GM19035 (cell line): ENCODE data around the gene DAP3.
"Not testable (repeated sequence)": the region's sequence is repeated elsewhere in the genome, so short reads cannot be mapped to it uniquely, and the experiment has no call there.

ENCODE experiments used
- ATAC-seq: cut with Tn5 transposase; IDR thresholded peaks from one replicate; pipeline ENCODE4 v1.9.1; 2021; ENCODE audit not compliant: unreplicated experiment

DAP3 gene

GRCh38 chr1:155680531-155680930 lies 8.4 kb upstream of the DAP3 start:
- ATAC-seq, result no peak

DNA sequence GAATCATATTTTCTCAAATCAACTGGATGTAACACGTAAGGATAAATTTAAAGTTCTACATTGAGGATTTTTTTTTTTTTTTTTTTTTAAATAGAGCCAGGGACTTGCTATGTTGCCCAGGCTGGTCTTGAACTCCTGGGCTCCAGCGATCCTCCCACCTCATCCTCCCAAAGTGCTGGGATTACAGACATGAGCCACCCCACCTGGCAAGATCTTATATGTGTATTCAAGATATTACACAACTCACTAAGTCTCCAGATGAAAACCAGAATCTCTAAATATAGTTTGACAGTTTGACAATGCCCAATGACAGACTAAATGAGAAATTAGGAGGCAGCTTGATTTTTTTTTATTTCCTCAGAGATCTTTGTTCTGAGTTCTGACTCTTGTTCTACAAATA lies 7.1 kb upstream of the DAP3 start:
- no peak for ATAC-seq

DNA sequence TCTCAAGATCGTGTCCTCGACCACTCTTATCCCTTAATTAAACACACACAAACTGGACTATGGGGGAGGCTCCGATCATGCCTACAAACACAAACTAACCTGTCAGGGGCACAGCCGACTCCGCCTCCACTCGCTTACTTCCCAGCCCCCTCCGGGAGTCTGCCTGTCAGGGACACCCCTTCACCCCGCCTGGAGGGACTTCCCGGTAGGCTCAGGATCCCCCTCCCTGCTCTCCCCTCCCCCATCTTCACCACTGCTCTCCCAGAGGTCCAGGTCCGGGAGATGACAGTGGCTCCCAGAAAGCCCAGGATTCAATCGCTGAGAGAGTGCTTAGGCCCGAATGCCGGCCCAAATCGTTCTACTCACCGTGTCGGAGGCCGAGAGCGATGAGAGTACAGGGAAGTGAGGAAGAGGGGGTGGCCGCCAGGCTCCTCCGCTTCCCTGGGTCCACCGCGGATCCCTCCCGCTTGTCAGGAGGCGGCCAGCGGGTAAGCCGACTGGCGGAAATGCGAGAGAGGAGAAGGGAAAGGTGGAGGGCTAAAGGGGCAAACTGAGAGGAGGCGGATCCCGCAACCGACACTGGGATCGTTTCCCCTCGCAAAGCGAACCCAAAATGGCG lies 1.1 kb upstream of the DAP3 start:
- peak; percentile 11 for ATAC-seq

DNA sequence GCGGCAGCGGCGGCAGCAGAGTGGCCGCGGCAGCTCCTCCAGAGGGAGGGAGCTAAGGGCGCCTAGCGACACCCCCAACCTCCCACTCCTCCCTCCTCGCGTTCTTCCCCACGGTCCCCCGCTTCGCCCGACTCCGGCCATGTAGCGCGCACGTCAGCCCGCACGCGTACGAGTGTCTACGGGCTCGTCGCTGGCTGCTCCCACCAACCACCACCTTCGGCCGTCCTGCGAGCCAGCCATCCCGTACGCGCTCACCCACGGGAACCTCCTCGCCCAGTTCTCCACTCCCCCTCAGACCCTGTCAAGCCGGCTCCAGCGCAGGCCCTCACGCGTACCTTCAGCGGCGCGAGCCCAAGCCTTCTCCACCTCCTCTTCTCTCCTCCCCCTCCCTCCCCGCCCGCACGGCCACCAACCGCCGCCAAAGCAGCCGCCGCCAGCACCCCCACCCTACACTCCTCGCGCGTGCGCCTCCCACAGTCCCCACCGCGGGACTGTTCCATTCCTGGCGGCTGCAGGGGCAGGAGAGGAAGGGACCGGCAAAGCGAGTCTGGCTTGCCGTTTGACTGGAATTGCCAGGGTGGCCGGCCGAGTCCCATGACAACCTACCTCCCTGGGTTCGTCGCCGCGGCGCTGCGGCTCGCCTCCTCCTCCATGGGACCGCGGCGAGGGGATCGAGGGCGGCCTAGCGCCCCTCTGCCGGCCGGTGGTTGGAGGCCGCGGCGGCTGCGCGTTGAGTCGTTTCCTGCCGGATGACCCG lies 389 bp upstream of the DAP3 start, which contains the start of gene YY1AP1:
Gene YY1AP1 (minus strand): TSS at position 451 of the 757 bp plus-strand sequence. CDS start 8,338 bp downstream, outside the sequence.
- ATAC-seq, result peak; percentile 87

DNA sequence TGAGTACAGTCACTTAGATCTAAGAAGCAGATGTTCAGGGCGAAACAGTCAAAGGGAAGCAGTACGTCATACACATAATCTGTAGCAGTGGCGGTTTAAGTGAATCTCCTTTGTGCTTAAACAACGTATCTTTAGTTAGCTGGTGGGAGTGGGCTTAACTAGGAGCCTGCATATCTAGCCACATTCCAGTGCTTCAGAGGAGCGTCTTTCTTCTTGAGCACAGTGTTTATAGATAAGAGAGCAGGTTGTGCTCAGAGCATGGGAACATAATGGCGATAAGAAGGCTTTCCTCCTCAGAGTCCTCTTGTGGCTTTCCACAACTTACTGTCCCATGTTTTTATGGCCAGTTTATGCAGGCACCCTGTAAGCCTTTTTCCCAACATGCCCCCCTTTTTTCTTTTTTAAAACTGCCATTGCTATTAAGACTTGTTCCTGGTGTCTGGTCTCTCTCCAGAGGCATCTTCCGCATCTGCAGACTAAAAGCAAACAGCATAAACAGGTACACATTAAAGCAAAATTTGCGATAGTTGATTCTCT lies 3.2 kb downstream of the DAP3 start:
- no peak for ATAC-seq

- ATAC-seq, result no peak
Observed at GRCh38 chr1:155694167-155694566, 5.3 kb downstream of the DAP3 start.

DNA sequence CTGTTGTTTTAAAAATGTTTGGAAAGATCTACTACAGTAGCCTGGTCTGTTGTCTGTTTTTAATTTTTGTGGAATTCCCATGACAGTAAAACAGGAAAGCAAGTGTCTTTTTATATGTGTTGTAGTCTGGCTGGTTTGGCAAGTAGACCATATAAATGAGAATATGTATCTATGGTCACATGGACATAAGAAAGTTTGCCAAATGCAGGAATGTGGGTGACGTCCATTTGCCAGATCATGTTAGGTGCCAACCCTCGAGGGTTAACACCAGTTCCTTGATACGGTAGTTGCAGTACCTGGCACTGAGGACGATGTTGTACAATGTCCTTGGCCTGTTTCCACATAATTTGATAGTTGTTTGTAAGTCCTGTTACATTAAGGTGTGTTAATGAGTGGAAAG lies 6.2 kb downstream of the DAP3 start:
- no peak for ATAC-seq

DNA sequence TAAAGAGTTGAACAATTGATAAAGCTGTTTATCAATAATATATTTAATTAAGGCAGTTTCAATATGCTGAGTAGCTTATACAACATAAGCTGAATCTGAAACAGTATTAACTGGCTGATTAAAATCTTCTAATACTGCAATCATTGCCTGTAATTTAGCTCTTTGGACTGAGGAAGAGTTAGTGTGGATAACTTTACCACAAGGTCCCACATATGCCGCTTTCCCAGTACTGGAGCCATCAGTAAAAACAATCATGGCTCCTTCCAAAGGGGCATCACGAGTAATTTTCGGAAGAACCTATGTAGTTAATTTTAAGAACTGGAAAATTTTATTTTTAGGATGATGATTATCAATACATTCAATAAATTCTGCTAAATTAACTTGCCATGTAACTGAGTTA lies 6.7 kb downstream of the DAP3 start:
- ATAC-seq, result no peak

DNA sequence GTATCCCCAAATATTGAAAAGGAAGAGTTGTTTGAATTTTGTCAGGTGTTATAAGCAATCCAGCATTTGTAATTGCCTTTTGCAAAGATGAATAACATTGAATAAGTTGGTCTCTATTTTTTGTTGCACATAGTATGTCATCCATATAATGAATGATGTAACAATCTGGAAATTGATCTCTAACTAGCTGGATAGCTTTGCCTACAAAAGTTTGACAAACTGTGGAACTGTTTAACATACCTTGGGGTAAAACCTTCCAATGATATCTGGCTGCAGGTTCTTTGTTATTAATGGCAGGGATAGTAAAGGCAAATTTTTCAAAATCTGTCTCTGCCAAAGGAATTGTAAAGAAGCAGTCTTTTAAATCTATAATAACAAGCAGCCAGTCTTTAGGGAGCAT lies 7.6 kb downstream of the DAP3 start:
- no peak for ATAC-seq

GRCh38 chr1:155697046-155697445 lies 8.2 kb downstream of the DAP3 start:
- ATAC-seq, result no peak

GRCh38 chr1:155697616-155698015 lies 8.7 kb downstream of the DAP3 start:
- not testable (repeated sequence) for ATAC-seq

DNA sequence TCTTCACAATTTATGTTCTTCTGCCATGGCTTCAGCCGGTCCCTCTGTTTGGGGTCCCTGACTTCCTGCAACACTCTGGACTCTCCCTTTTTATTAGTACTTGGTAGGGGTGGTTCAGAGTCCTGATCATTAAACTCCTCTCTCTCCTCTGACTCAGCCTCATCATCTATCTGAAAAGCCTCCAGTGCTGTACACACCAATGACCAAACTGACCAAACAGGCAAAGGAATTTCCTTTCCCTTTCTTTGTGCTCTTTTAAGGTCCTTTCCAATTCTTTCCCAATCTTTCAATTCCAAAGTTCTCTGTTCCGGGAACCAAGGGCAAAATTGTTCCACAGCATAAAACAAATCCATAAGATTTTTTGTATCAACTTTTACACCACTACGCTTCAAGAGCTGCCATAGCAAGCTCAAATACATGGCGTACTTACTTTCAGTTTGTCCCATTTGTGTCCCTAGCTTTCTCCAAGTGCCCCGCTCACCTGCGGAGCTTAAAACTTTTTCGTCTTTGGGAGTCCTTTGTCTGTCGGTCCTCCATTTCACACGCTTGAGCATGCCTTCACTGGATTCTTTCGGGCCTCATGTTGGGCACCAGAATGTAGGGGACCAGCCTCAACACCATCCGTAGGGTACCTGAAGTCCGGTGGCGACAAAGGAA lies 9.6 kb downstream of the DAP3 start:
- ATAC-seq, result no peak

DNA sequence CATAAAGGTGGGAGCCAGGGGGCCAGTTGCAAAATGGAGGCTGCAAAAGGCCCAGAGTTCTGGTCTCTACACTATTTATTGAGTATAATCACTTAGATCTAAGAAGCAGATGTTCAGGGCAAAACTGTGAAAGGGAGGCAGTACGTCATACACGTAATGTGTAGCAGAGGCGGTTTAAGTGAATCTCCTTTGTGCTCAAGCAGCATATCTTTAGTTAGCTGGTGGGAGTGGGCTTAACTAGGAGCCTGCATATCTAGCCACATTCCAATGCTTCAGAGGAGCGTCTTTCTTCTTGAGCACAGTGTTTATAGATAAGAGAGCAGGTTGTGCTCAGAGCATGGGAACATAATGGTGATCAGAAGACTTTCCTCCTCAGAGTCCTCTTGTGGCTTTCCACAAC lies 10.2 kb downstream of the DAP3 start:
- ATAC-seq, result not testable (repeated sequence)

GRCh38 chr1:155701675-155702074 lies 12.8 kb downstream of the DAP3 start:
- not testable (repeated sequence) for ATAC-seq

DNA sequence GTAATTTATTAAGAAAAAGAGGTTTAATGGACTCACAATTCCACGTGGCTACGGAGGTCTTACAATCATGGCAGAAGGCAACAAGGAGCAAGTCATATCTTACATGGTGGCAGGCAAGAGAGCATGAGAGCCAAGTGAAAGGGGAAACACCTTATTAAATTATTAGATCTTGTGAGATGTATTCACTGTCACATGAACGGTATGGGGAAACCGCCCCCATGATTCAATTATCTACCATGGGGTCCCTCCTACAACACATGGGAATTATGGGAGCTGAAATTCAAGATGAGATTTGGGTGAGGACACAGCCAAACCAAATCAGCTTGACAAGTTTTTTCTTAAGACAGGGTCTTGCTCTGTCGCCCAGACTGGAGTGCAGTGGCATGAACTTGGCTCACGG lies 14.3 kb downstream of the DAP3 start:
- ATAC-seq, result no peak

- ATAC-seq, result not testable (repeated sequence)
Observed at GRCh38 chr1:155704414-155704813, 15.5 kb downstream of the DAP3 start.

- ATAC-seq, result no peak
Observed at GRCh38 chr1:155706139-155706538, 17.2 kb downstream of the DAP3 start.

DNA sequence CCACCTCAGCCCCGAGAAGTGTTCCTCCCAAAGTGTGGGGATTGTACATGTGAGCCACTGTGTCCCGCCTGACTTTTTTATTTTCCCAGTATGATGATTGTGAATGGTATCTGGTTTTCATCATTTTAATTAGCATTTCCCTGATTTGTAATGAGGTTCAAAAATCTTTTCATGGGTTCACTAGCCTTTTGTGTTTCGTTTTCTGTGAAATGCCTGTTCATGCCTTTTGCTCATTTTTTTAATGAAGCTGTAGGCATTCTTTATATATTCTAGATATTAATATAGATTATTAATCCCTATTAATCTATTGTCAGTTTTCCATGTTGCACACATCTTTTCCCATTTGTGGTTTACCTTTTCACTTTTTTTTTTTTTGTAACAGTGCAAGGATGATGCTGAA lies 20.5 kb downstream of the DAP3 start:
- ATAC-seq, result no peak

GRCh38 chr1:155711457-155711856 lies 22.6 kb downstream of the DAP3 start:
- not testable (repeated sequence) for ATAC-seq

- ATAC-seq, result not testable (repeated sequence)
Observed at GRCh38 chr1:155712636-155713035, 23.7 kb downstream of the DAP3 start.

- no peak for ATAC-seq
Observed at GRCh38 chr1:155713075-155713474, 24.2 kb downstream of the DAP3 start.

DNA sequence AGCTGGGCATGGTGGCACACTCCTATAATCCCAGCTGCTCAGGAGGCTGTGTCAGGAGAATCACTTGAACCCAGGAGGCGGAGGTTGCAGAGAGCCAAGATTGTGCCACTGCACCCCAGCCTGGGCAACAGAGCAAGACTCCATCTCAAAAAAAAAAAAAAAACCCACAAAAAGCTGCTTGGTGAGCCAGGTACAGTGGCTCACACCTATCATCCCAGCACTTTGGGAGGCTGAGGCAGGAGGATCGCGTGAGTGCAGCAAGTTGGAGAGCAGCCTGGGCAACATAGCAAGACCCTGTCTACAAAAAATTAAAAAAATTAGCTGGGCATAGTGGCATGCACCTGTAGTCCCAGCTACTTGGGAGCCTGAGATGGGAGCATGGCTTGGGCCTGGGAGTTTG lies 26.2 kb downstream of the DAP3 start:
- ATAC-seq, result not testable (repeated sequence)
